ENCODE measurements around the gene LRP8. TPM values are rescaled to one million over a fixed set of nuclear protein-coding genes. Genes with fewer than 3 reads are reported as not detected.

LRP8 gene
- polyA plus RNA-seq, 1 donor (not counting 4 experiments of a cell fraction or from before 2014, with no cell fraction given), result 31.0 TPM

GRCh38 chr1:53346814-53347176, 18.9 kb upstream of the LRP8 start:
- Histone ChIP-seq H4K20me1 (ENCODE audit: control insufficient read depth, extremely low read depth, insufficient read depth, low read length) (peaks cover 3% of the 10 kb centered on the region), H3K27me3 (ENCODE audit: control insufficient read depth, extremely low read depth, insufficient read depth, low read length) (no peaks in the 10 kb centered on the region), H3K9me3 (ENCODE audit: control insufficient read depth, low read depth, low read length) (no peaks in the 10 kb centered on the region), H3K4me2 (ENCODE audit: control insufficient read depth, extremely low read depth, insufficient read depth, low read depth, low read length) (no peak overlapping the region), H3K9ac (ENCODE audit: control insufficient read depth, extremely low read depth, insufficient read depth, low read length) (no peak overlapping the region), H3K4me3 (ENCODE audit: control insufficient read depth in 2 of 3, extremely low read depth in 1 of 3, insufficient read depth in 2 of 3, low read depth in 1 of 3, low read length in 3 of 3) (no peak overlapping the region), H3K79me2 (ENCODE audit: control insufficient read depth, insufficient read depth, low read length) (no peaks in the 10 kb centered on the region), H2AFZ (ENCODE audit: control insufficient read depth, low read length) (no peak overlapping the region), H3K4me1 (ENCODE audit: control insufficient read depth, extremely low read depth, insufficient read depth, low read length) (no peaks in the 10 kb centered on the region), H3K36me3 (ENCODE audit: control insufficient read depth in 2 of 2, extremely low read depth in 1 of 2, insufficient read depth in 2 of 2, low read length in 2 of 2) (no peaks in the 10 kb centered on the region), H3K9me1 (ENCODE audit: control insufficient read depth, extremely low read depth, insufficient read depth, low read length) (no peaks in the 10 kb centered on the region), H3K27ac (ENCODE audit: control insufficient read depth, insufficient read depth, low read length) (no peak overlapping the region)
- no peak for DNase-seq (ENCODE audit: low read depth, low spot score)
- FAIRE-seq, result no peak
- TF ChIP-seq CTCF (optimal IDR thresholded peaks at IDR 0.05 in 1 of 3, IDR thresholded peaks at IDR 0.05 in 1 of 3, conservative IDR thresholded peaks at IDR 0.05 in 1 of 3; ENCODE audit: extremely low read depth in 1 of 3, insufficient read depth in 2 of 3, low read length in 3 of 3) (no peak), EZH2 (IDR thresholded peaks at IDR 0.05; ENCODE audit: low read length) (no peak)
- dilution Hi-C loops (cut with MboI; ENCODE audit: extremely low pct_ligation_motif_present, low sequenced_read_pairs), result no loop called here

- DNase-seq (ENCODE audit: low read depth, low spot score), result no peak
- Histone ChIP-seq H3K9me3 (ENCODE audit: control insufficient read depth, low read depth, low read length) (no peaks in the 10 kb centered on the region), H3K4me3 (ENCODE audit: control insufficient read depth in 2 of 3, extremely low read depth in 1 of 3, insufficient read depth in 2 of 3, low read depth in 1 of 3, low read length in 3 of 3) (no peak overlapping the region), H2AFZ (ENCODE audit: control insufficient read depth, low read length) (no peak overlapping the region), H3K27ac (ENCODE audit: control insufficient read depth, insufficient read depth, low read length) (no peak overlapping the region), H3K27me3 (ENCODE audit: control insufficient read depth, extremely low read depth, insufficient read depth, low read length) (no peaks in the 10 kb centered on the region), H3K9ac (ENCODE audit: control insufficient read depth, extremely low read depth, insufficient read depth, low read length) (no peak overlapping the region), H4K20me1 (ENCODE audit: control insufficient read depth, extremely low read depth, insufficient read depth, low read length) (peaks cover 3% of the 10 kb centered on the region), H3K4me1 (ENCODE audit: control insufficient read depth, extremely low read depth, insufficient read depth, low read length) (no peaks in the 10 kb centered on the region), H3K4me2 (ENCODE audit: control insufficient read depth, extremely low read depth, insufficient read depth, low read depth, low read length) (no peak overlapping the region), H3K9me1 (ENCODE audit: control insufficient read depth, extremely low read depth, insufficient read depth, low read length) (no peaks in the 10 kb centered on the region), H3K79me2 (ENCODE audit: control insufficient read depth, insufficient read depth, low read length) (no peaks in the 10 kb centered on the region), H3K36me3 (ENCODE audit: control insufficient read depth in 2 of 2, extremely low read depth in 1 of 2, insufficient read depth in 2 of 2, low read length in 2 of 2) (no peaks in the 10 kb centered on the region)
- dilution Hi-C loops (cut with MboI; ENCODE audit: extremely low pct_ligation_motif_present, low sequenced_read_pairs), result no loop called here
- no peak for FAIRE-seq
- TF ChIP-seq CTCF (optimal IDR thresholded peaks at IDR 0.05 in 1 of 3, IDR thresholded peaks at IDR 0.05 in 1 of 3, conservative IDR thresholded peaks at IDR 0.05 in 1 of 3; ENCODE audit: extremely low read depth in 1 of 3, insufficient read depth in 2 of 3, low read length in 3 of 3) (no peak), EZH2 (IDR thresholded peaks at IDR 0.05; ENCODE audit: low read length) (no peak)
Measured at GRCh38 chr1:53345996-53346813, 18.3 kb upstream of the LRP8 start.
